Erythroblast (primary cell): ENCODE results near the gene FLRT2.

Experiments
- GATA1 ChIP-seq: IDR thresholded peaks from 2 replicates; pipeline ENCODE4 v1.6.1; 2011; ENCODE audit warnings: low read depth, mild to moderate bottlenecking, control low read depth, low read length, moderate library complexity
- POLR2A ChIP-seq: IDR thresholded peaks from 2 replicates; pipeline ENCODE4 v1.6.1; 2011; ENCODE audit warnings: mild to moderate bottlenecking, low read length

- TF ChIP-seq POLR2A (no peak), GATA1 (no peak)
Measured at GRCh38 chr14:85625925-85626585, 96.1 kb downstream of the FLRT2 start.
